Fibroblast of villous mesenchyme (primary cell): Measurements from ENCODE around the gene INAFM1. TPM values are rescaled to one million over a fixed set of nuclear protein-coding genes. Genes with fewer than 3 reads are reported as not detected.
"Not testable (repeated sequence)": the region's sequence is repeated elsewhere in the genome, so short reads cannot be mapped to it uniquely, and the experiment has no call there.

Source experiments
- DNase-seq: peaks from one replicate; pipeline ENCODE4 v3.0.0-alpha.2; 2010; ENCODE audit warnings: low read depth
- H3K4me3 ChIP-seq: 2 replicates; pipeline ENCODE4 v1.5.1; 2011; ENCODE audit warnings: low read depth, mild to moderate bottlenecking, low read length
- total RNA-seq: library from RNA; depleted of rRNA; stranded (reverse); fragments of >200 nt; gene quantifications from 2 replicates; pipeline ENCODE4 v1.2.3, GENCODE V29; 2012
- TF ChIP-seq, protein P1 (sequence below): IDR thresholded peaks from 2 replicates; pipeline ENCODE4 v1.5.1; 2012; ENCODE audit warnings: low read depth, mild to moderate bottlenecking, low read length; ENCODE audit not compliant: insufficient read depth

The INAFM1 gene
- total RNA-seq, 1 donor = 2.6 TPM

DNA sequence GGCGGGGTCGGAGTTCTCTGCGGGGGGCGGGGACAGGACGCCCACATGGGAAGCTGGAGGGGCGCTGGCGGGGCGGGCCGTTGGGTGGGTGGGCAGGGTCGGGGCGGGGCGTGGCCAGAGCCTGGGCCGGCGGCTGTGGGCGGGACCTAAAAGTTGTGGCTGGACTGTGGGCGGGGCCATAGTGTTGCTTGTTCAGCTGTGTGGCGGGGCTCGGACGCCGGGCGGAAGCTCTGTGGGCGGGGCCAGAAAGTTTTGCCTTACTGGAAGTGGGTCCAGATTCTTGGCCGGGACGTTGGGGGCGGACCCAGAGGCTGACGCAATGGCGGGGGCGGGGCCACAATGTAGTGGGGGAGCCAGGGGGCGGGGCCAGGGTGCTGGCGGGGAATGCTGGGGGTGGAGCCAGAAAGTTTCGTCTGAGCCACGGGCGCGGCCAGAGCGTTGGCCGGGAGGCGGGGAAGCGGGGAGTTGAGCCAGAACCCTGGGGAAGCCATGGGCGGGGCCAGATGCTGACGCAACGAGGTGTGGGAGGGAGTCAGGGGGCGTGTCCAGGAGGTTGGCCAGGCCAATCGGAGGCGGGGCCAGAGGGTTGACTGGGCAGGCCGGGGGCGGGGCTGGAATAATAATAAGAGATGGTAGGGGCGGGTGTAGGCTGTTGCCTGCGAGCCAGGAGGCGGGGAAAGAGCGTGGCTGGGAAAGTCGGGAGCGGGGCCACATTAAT is 17.8 kb upstream of the INAFM1 start:
- DNase-seq = peak; percentile 100
- peak overlapping the region; percentile 68 for H3K4me3 ChIP-seq
- TF ChIP-seq, protein P1, sequence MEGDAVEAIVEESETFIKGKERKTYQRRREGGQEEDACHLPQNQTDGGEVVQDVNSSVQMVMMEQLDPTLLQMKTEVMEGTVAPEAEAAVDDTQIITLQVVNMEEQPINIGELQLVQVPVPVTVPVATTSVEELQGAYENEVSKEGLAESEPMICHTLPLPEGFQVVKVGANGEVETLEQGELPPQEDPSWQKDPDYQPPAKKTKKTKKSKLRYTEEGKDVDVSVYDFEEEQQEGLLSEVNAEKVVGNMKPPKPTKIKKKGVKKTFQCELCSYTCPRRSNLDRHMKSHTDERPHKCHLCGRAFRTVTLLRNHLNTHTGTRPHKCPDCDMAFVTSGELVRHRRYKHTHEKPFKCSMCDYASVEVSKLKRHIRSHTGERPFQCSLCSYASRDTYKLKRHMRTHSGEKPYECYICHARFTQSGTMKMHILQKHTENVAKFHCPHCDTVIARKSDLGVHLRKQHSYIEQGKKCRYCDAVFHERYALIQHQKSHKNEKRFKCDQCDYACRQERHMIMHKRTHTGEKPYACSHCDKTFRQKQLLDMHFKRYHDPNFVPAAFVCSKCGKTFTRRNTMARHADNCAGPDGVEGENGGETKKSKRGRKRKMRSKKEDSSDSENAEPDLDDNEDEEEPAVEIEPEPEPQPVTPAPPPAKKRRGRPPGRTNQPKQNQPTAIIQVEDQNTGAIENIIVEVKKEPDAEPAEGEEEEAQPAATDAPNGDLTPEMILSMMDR = no peak

DNA sequence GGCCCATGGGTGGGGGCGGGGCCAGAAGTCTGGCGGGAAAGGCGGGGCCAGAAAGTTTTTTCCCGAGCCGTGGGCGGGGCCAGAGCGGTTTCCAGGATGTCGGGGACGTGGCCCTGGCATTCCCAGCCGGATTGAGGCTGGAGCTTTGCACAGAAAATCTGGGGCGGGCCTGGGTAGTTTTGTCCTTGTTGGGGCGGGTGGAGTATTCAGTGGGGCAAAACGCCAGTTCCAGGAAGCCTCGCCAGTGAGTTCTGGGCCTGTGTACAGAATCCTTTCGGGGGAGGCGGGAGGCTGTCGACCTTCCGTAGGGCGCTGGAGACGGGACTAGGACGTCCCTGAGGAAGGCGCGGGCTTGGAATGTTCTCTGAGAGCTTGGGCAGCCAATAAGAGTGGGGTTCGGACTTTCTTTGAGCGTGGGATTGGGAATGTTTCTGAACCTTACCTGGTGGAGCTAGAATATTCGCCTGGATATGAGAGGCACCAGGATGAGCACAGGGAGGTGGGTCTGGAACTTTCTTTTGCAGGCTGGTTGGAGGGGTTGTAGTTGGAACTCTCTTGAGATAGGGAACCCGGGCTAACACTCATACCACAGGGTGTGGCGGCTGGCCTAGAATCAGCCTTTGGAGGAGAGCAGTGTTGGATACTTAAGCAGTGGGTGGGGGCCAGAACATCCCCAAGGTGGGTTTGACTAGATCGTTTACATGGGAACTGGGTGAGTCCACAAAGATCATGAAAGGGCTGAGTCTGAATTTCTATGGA is 17.1 kb upstream of the INAFM1 start:
- TF ChIP-seq, protein P1 = no peak
- DNase-seq = no peak
- H3K4me3 ChIP-seq = peak overlapping the region; percentile 75

DNA sequence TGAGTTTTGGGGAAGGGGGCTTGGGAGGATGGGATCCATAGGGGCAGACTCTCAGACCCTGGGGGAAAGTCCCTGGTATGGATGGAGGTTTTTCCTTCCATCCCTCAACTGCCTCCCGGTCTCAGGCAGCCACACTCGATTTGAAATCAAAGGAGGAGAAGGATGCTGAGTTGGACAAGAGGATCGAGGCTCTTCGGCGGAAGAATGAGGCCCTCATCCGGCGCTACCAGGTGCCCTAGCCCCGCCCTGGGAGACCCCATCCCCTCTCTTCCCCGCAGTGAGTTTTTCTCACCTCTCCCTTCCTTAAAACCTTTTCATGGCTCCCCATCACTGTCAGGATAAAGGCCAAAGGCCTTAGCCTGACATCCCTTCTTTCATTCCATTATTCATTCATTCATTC is 16.3 kb upstream of the INAFM1 start:
- TF ChIP-seq, protein P1 = no peak
- H3K4me3 ChIP-seq = peak overlapping the region; percentile 75
- no peak for DNase-seq

DNA sequence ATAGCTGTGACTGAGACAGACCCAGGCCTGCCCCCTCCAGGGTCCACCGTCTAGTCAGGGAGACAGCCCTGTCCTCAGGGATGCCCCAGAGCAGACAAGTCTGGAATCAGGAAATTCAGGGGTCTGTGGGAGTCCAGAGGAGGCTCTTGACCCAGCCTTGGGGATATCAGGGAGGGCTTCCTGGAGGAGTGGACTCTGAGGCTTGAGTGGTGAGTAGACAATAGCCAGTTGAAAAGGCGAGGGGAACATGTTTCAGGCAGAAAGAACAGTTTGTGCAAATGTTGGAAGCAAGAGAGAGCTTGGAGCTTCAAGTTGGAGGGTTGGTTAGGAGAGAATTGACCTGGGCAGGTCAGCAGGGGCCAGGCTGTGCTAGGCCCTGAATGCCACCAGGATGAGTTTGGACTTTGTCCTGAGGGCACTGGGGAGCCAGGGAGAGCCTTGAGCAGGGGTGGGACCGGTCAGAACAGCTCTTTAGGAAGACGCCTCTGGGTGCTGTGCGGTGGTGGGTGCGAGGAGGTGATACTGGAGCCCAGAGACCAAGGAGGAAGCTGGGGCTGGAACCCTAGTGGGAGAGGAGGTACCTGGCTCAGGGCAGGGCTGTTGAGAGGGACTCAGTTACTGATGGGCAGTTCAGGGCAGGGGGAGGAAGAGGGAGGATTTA is 15.7 kb upstream of the INAFM1 start:
- TF ChIP-seq, protein P1 = no peak
- no peak overlapping the region for H3K4me3 ChIP-seq
- no peak for DNase-seq

DNA sequence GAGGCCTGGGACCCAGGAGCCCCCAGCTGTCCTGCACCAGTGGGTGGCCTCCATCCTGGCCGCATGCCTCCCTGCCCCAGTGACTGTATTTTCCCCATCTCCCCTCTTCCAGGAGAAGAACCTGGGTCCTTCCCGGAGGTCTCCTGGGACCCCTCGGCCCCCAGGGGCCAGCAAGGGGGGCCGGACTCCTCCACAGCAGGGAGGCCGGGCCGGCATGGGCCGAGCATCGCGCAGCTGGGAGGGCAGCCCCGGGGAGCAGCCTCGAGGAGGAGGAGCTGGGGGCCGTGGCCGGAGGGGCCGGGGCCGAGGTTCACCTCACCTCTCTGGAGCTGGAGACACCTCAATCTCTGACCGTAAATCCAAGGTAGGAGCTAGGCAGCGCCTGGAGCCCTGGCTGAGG is 14.2 kb upstream of the INAFM1 start:
- H3K4me3 ChIP-seq = no peak overlapping the region
- no peak for DNase-seq
- TF ChIP-seq, protein P1 = no peak

DNA sequence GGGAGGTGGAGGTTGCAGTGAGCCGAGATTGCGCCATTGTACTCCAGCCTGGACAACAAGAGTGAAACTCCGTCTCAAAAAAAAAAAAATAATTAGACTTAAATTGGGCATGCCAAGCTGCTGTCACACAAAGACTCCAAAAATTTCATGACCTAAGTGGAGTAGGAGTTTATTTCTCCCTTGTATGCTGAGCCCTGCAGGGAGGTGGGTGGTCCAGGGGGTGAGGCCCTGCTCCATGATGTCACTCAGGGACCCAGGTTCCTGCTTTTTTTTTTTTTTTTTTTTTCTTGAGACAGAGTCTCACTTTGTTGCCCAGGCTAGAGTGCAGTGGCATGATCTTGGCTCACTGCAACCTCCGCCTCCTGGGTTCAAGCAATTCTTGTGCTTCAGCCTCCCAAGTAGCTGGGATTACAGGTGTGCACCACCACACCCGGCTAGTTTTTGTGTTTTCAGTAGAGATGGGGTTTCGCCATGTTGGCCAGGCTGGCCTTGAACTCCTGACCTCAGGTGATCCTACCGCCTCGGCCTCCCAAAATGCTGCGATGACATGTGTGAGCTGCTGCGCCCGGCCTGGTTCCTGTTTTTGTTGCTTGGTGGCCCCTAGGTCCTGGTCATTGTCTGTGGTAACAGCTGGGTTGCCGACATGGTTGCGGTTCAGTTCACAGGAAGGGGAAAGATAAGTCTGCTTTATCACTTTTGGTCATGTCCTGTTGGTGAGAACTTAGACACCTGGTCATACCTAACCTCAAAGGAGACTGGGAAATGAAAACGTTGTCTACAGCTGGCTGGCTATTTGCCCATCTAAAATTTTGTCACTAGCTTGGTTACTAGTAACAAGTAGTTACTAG is 12.5 kb upstream of the INAFM1 start:
- not testable (repeated sequence) for H3K4me3 ChIP-seq, DNase-seq
